SU-DHL-6 (cell line): ENCODE data around the gene PDCD6IP.
A peak's percentile ranks its signal among the peaks of the same experiment; 100 is the strongest.

ENCODE experiments used
- H2AFZ ChIP-seq: fragments of 200-600 bp; sonication (generic); 2 replicates; pipeline ENCODE4 v1.6.1; 2014; ENCODE audit warnings: low read depth, mild to moderate bottlenecking, moderate library complexity, mixed read lengths, antibody characterized with exemption, low read length; ENCODE audit not compliant: severe bottlenecking
- H3F3A ChIP-seq: fragments of 200-600 bp; shearing (Covaris generic); 2 replicates; pipeline ENCODE4 v1.6.0; 2016; ENCODE audit warnings: antibody characterized with exemption, mild to moderate bottlenecking; ENCODE audit not compliant: insufficient read depth
- H3K27ac ChIP-seq: fragments of 200-600 bp; sonication (generic); 2 replicates; pipeline ENCODE4 v1.5.1; 2016; ENCODE audit warnings: low read depth, mild to moderate bottlenecking, low read length, moderate library complexity, mixed read lengths
- H3K27me3 ChIP-seq: fragments of 200-600 bp; sonication (generic), shearing (Covaris generic); 2 replicates; pipeline ENCODE4 v1.6.0; 2014; ENCODE audit warnings: mild to moderate bottlenecking, low read length
- H3K36me3 ChIP-seq: fragments of 200-600 bp; sonication (generic); 2 replicates; pipeline ENCODE4 v1.6.1; 2014; ENCODE audit warnings: mild to moderate bottlenecking, low read length, mixed read lengths
- H3K4me2 ChIP-seq: fragments of 300-600, 200-600 bp; shearing (Covaris generic), sonication (generic); 2 replicates; pipeline ENCODE4 v1.6.0; 2014; ENCODE audit warnings: low read length, low read depth, mild to moderate bottlenecking; ENCODE audit not compliant: poor library complexity, severe bottlenecking
- H3K4me3 ChIP-seq: fragments of 200-600 bp; sonication (generic); 2 replicates; pipeline ENCODE4 v1.5.1; 2014; ENCODE audit warnings: antibody characterized with exemption, low read length, mild to moderate bottlenecking, mixed read lengths; ENCODE audit not compliant: insufficient read depth, poor library complexity, severe bottlenecking
- H3K79me2 ChIP-seq: fragments of 200-600 bp; sonication (generic); 2 replicates; pipeline ENCODE4 v1.6.1; 2014; ENCODE audit warnings: mild to moderate bottlenecking, low read length, moderate library complexity; ENCODE audit not compliant: insufficient read depth
- H3K9ac ChIP-seq: fragments of 200-600 bp; sonication (generic); 2 replicates; pipeline ENCODE4 v1.7.0; 2014; ENCODE audit warnings: mild to moderate bottlenecking, low read length
- H3K9me2 ChIP-seq: fragments of 200-600 bp; sonication (generic); replicated peaks from 2 replicates; pipeline ENCODE4 v1.6.1; 2014; ENCODE audit warnings: low read length; ENCODE audit not compliant: insufficient read depth
- H3K9me3 ChIP-seq: fragments of 200-600 bp; sonication (generic); 2 replicates; pipeline ENCODE4 v1.6.1; 2014; ENCODE audit warnings: low read length, mixed read lengths; ENCODE audit not compliant: insufficient read depth
- H4K20me1 ChIP-seq: fragments of 200-600 bp; sonication (generic); 2 replicates; pipeline ENCODE4 v1.6.1; 2014; ENCODE audit warnings: low read depth, mild to moderate bottlenecking, antibody characterized with exemption, low read length, moderate library complexity, mixed read lengths
- CTCF ChIP-seq: fragments of 200-600 bp; sonication (generic); IDR thresholded peaks from one replicate; pipeline ENCODE4 v1.5.1; 2017; ENCODE audit warnings: antibody characterized with exemption, mild to moderate bottlenecking, low read length, moderate library complexity; ENCODE audit not compliant: insufficient read depth, poor library complexity, severe bottlenecking
- EZH2phosphoT487 ChIP-seq: fragments of 200-600 bp; sonication (generic), shearing (Covaris generic); conservative IDR thresholded peaks from 2 replicates; pipeline ENCODE4 v1.6.1; 2018; ENCODE audit warnings: mild to moderate bottlenecking, antibody characterized with exemption, low read length, moderate library complexity, mixed read lengths

Gene PDCD6IP

GRCh38 chr3:33915796-33916546, 117.5 kb downstream of the PDCD6IP start:
- TF ChIP-seq EZH2phosphoT487 (no peak), CTCF (peak; percentile 52)
- H3K27me3 ChIP-seq: no peaks in the 10 kb centered on the region
- H3K36me3 ChIP-seq: no peaks in the 10 kb centered on the region
- H4K20me1 ChIP-seq: no peaks in the 10 kb centered on the region
- no peak overlapping the region for H3K27ac ChIP-seq
- no peaks in the 10 kb centered on the region for H3K9me2 ChIP-seq
- no peaks in the 10 kb centered on the region for H3K9me3 ChIP-seq
- H3F3A ChIP-seq: no peaks in the 10 kb centered on the region
- H3K79me2 ChIP-seq: no peaks in the 10 kb centered on the region
- no peak overlapping the region for H3K4me2 ChIP-seq
- no peak overlapping the region for H3K4me3 ChIP-seq
- no peak overlapping the region for H3K9ac ChIP-seq
- no peak overlapping the region for H2AFZ ChIP-seq

- Histone ChIP-seq H4K20me1 (no peaks in the 10 kb centered on the region), H3K9me2 (no peaks in the 10 kb centered on the region), H3K79me2 (no peaks in the 10 kb centered on the region), H3K4me3 (no peak overlapping the region), H3K9ac (no peak overlapping the region), H3F3A (no peaks in the 10 kb centered on the region), H3K27ac (no peak overlapping the region), H3K9me3 (no peaks in the 10 kb centered on the region), H3K4me2 (no peak overlapping the region), H3K36me3 (no peaks in the 10 kb centered on the region), H3K27me3 (no peaks in the 10 kb centered on the region), H2AFZ (no peak overlapping the region)
- TF ChIP-seq EZH2phosphoT487: no peak
- no peak for TF ChIP-seq CTCF
Observed at GRCh38 chr3:33918126-33918756, 119.8 kb downstream of the PDCD6IP start.
